A549 treated with AZD9567 at 1 μM for 4 hours (cell line): Measurements from ENCODE around the gene OR4N5. TPM values are rescaled to one million over a fixed set of nuclear protein-coding genes. Genes with fewer than 3 reads are reported as not detected.

Experiments
- total RNA-seq: library from RNA; stranded (reverse); fragments of 200-300 nt; extraction: Qiagen RNA extraction; gene quantifications from 5 replicates; pipeline ENCODE4 v1.2.3, GENCODE V29; 2022; ENCODE audit not compliant: insufficient read depth

OR4N5 gene
- not detected in 5 replicates for total RNA-seq

GRCh38 chr14:20138520-20138919 is at the start of gene OR4N5:
Gene OR4N5 (plus strand): TSS chr14:20138820. CDS start chr14:20143736, 4,916 bp downstream.

GRCh38 chr14:20110438-20110837 is 28.2 kb upstream of the OR4N5 start, which contains the start of gene OR4K17:
Gene OR4K17 (plus strand): TSS chr14:20110739. CDS start chr14:20117500, 6,761 bp downstream.

GRCh38 chr14:20190596-20190995 is 52.0 kb downstream of the OR4N5 start, which contains the start of gene OR11G2:
Gene OR11G2 (plus strand): TSS chr14:20190896. CDS start chr14:20197438, 6,542 bp downstream.

Other genes starting within 250 kb of the OR4N5 start
- not detected in 5 replicates for gene OR4K5, start 218.2 kb upstream of the OR4N5 start, total RNA-seq
- gene OR4K1, start 207.9 kb upstream of the OR4N5 start, total RNA-seq: not detected in 5 replicates
- not detected in 5 replicates for gene OR4K15, start 163.2 kb upstream of the OR4N5 start, total RNA-seq
- not detected in 5 replicates for gene OR4Q2, start 136.7 kb upstream of the OR4N5 start, total RNA-seq
- not detected in 5 replicates for gene OR4K14, start 119.5 kb upstream of the OR4N5 start, total RNA-seq
- not detected in 5 replicates for gene OR4K13, start 102.8 kb upstream of the OR4N5 start, total RNA-seq
- not detected in 5 replicates for gene OR4L1, start 78.8 kb upstream of the OR4N5 start, total RNA-seq
- not detected in 5 replicates for gene OR4K17, start 28.1 kb upstream of the OR4N5 start, total RNA-seq
- not detected in 5 replicates for gene OR11G2, start 52.1 kb downstream of the OR4N5 start, total RNA-seq
- not detected in 5 replicates for gene OR11H6, start 84.9 kb downstream of the OR4N5 start, total RNA-seq
- not detected in 5 replicates for gene OR11H7, start 90.2 kb downstream of the OR4N5 start, total RNA-seq
- gene OR11H4, start 100.5 kb downstream of the OR4N5 start, total RNA-seq: not detected in 5 replicates
- 14.7 to 19.0 TPM (median 17.6 TPM) in 5 replicates for gene TTC5, start 167.1 kb downstream of the OR4N5 start, total RNA-seq
- gene CCNB1IP1, start 194.5 kb downstream of the OR4N5 start, total RNA-seq: 38.0 to 53.1 TPM (median 41.0 TPM) in 5 replicates
- 15.1 to 20.1 TPM (median 18.4 TPM) in 5 replicates for gene PARP2, start 204.8 kb downstream of the OR4N5 start, total RNA-seq